ENCODE data around the gene GSTA3. TPM values are rescaled to one million over a fixed set of nuclear protein-coding genes. Genes with fewer than 3 reads are reported as not detected.

Gene GSTA3
- total RNA-seq: not detected

GRCh38 chr6:52909531-52909930 is at the start of gene GSTA3:
Gene GSTA3, minus strand, starts transcription at chr6:52909698. Its CDS starts 3,864 bp downstream, at chr6:52905834.

Other genes with a start within 250 kb of the GSTA3 start
- gene TMEM14A, start 238.6 kb downstream of the GSTA3 start, total RNA-seq: 10 to 100 TPM; 16.8 to 18.6 TPM
- not detected for gene GSTA2, start 146.2 kb downstream of the GSTA3 start, total RNA-seq
- gene GSTA1, start 105.9 kb downstream of the GSTA3 start, total RNA-seq: not detected
- gene GSTA5, start 68.9 kb downstream of the GSTA3 start, total RNA-seq: not detected
- gene GSTA4, start 85.6 kb upstream of the GSTA3 start, total RNA-seq: 1 to 10 TPM; 7.1 to 7.4 TPM
- gene CILK1, start 152.1 kb upstream of the GSTA3 start, total RNA-seq: 1 to 10 TPM; 8.0 to 8.6 TPM
- gene FBXO9, start 155.7 kb upstream of the GSTA3 start, total RNA-seq: 10 to 100 TPM; 71.5 to 72.2 TPM
- gene GCM1, start 239.1 kb upstream of the GSTA3 start, total RNA-seq: not detected

Data from activated naive CD4-positive, alpha-beta T cell treated with anti-CD3 and anti-CD28 coated beads, Interleukin-2, amount 10 ng/mL, durations not matched to agents 5 hours and 36 hours (primary cell).